Subcutaneous adipose tissue (tissue), 4 donors: ENCODE results near the gene R3HDML. TPM values are rescaled to one million over a fixed set of nuclear protein-coding genes. Genes with fewer than 3 reads are reported as not detected.

ENCODE experiments used
- CTCF ChIP-seq: fragments of 450-650 bp; IDR thresholded peaks from one replicate; pipeline ENCODE4 v1.5.1; 2016; ENCODE audit warnings: low read depth, mild to moderate bottlenecking, control low read depth, antibody characterized with exemption, moderate library complexity
- total RNA-seq, 4 donors: library from RNA; depleted of rRNA; stranded (reverse); fragments of >200 nt; gene quantifications; one replicate each; pipeline ENCODE4 v1.1.0, GENCODE V29; 2016

Gene R3HDML
- total RNA-seq, 4 donors from 2014 or later = not detected

- no peak for TF ChIP-seq CTCF
Measured at GRCh38 chr20:44367746-44368145, 30.9 kb downstream of the R3HDML start.

- TF ChIP-seq CTCF = no peak
Measured at GRCh38 chr20:44370639-44371218, 33.9 kb downstream of the R3HDML start.

DNA sequence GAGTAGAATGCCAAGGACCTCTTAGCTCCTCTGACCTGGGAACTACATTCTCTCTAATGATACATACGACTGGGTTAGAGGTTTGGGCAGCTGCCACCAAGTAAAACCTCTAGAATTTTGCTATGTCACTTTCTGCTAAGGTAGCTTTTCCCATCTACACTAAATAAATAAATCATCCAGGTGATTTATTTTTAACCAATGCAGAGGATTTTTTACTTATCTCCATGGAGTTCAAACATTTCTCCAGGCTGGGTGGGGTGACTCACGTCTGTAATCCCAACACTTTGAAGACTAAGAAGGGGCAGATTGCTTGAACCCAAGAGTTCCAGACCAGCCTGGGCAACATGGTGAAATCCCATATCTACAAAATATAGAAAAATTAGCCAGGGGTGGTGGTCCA is 45.8 kb downstream of the R3HDML start:
- no peak for TF ChIP-seq CTCF

- TF ChIP-seq CTCF = no peak
Measured at GRCh38 chr20:44384423-44385027, 47.7 kb downstream of the R3HDML start.

- no peak for TF ChIP-seq CTCF
Measured at GRCh38 chr20:44388466-44389023, 51.7 kb downstream of the R3HDML start.

DNA sequence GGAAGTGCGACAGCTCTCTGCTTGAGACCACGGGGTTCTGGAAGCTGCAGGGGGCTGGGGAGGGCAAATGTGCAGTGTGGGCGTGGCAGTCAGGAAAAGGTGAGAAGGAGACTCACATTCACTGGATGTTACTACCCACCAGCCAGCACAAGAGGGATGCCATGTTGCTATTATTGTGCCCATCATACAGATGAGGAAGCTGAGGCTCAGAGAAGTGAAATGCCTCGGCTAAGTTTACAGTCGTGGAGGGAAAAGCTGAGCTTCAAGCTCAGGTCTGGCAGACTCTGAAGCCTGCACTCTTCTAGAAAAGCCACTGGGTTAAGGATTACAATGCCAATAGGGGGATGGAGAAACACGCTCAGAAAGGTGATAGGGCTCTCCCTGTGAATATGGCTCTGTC is 53.0 kb downstream of the R3HDML start:
- no peak for TF ChIP-seq CTCF

DNA sequence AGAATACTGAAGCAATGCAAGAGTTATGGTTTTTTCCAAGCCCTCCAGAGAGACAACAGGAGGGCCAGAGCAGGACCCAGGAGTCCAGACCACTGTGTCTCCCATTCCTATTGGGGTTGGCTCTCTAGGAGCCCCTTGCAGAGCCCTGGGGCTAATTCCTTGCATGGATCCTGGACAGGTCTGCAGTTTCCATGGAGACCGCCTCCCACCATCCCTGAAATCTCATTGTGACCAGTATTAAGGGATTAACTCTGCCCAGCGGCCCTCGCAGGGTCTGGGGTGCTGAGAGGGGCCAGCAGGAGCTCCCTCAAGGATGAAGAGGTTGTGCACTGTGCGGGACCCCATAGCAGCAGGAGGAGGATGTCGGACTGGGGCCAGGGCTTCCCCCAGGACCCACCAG is 53.4 kb downstream of the R3HDML start:
- no peak for TF ChIP-seq CTCF
